Activated T-helper 9 cell treated with anti-CD3 and anti-CD28 coated beads, Interleukin-2, amount 50 U/mL, for 16 hours (primary cell): Measurements from ENCODE around the gene DCHS1.

Experiments
- DNase-seq: peaks from one replicate; pipeline ENCODE4 v3.0.0-alpha.2; 2020; ENCODE audit warnings: low read depth

The DCHS1 gene

DNA sequence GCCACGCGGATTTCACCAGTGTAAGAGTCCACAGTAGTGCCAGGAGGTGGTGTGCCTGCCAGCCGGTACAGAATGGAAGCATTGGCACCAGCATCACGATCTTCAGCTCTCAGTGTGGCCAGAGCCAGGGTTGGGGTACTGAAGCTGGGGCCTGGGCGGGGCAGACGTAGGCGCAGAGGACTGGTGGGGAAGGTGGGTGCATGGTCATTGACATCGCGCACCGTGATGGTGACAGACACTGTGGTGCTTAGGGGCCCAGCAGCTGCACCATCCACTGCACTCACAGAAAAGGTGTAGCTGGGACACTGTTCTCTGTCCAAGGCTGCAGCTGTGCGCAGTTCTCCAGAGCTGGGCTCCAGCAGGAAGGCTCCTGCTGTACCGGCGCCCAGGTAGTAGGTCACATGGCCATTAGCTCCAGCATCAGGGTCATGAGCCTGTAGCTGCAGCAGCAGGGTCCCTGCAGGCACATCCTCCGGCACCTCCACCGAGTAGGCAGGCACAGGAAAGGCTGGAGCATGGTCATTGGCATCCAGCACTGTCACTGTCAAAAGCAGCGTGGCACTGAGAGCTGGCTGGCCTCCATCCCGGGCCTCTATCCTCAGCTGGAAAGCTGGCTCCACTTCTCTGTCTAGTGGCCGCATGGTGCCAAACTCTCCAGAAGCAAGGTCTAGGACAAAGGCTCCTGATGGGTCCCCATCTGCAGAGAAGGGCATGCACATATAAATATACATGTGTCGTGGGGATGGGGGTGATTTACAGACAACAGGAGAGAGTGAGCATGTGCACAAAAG, 28.4 kb downstream of the DCHS1 start:
- DNase-seq = no peak

DNA sequence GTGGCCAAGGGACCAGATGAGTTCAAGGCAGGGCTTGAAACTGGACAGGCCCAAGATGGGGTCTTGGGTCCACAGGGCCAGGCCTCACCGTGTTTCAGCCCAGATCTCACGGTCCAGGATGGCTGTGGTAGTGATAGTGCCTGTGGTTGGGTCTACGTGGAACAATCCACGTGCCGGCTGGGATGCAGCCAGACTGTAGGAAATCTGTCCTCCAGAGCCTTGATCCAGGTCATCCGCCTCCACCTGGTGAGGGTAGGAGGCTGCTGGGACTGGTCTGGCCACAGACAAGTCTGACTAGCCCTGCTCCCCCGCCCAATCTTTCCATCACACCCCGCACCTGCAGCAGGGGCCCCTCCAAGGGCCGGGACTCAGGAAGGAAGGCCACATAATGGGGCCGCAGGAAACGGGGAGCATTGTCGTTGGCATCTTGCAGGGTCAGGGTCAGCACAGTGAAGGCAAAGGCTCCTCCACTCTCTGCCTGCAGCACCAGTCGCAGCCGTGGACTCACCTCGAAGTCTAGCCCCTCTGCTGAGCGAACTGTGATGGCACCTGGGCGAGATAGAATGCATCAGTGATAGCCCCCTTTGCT, 29.7 kb downstream of the DCHS1 start:
- DNase-seq = no peak

DNA sequence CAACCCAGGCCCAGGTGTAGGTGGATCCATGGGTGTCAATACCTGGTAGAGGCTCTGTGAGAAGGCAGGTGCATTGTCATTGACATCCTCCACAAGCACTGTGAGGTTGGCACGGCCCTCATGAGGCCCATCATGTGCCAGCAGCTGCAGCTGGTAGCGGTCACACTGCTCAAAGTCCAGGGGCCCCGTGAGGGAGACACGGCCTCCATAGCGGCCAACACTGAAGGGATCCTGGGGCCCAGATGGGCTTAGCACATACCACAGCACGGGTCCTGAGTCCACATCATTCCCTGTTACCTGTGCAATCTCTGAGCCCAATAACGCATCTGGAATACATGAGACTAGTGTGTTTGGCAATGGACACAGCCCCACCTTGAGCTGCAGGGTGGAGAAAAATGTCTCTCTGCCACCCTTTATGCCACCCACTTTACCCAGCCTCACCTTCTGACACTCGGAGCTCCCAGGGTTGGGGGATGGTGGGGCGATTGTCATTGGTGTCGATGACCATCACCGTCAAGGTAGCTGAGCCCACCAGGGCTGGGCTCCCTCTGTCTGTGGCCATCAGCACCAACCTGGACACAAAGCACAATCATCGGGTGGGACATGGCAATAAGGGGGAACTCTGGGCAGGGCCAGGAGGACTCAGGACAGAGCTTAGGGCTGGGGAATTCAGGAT, 30.3 kb downstream of the DCHS1 start:
- no peak for DNase-seq

DNA sequence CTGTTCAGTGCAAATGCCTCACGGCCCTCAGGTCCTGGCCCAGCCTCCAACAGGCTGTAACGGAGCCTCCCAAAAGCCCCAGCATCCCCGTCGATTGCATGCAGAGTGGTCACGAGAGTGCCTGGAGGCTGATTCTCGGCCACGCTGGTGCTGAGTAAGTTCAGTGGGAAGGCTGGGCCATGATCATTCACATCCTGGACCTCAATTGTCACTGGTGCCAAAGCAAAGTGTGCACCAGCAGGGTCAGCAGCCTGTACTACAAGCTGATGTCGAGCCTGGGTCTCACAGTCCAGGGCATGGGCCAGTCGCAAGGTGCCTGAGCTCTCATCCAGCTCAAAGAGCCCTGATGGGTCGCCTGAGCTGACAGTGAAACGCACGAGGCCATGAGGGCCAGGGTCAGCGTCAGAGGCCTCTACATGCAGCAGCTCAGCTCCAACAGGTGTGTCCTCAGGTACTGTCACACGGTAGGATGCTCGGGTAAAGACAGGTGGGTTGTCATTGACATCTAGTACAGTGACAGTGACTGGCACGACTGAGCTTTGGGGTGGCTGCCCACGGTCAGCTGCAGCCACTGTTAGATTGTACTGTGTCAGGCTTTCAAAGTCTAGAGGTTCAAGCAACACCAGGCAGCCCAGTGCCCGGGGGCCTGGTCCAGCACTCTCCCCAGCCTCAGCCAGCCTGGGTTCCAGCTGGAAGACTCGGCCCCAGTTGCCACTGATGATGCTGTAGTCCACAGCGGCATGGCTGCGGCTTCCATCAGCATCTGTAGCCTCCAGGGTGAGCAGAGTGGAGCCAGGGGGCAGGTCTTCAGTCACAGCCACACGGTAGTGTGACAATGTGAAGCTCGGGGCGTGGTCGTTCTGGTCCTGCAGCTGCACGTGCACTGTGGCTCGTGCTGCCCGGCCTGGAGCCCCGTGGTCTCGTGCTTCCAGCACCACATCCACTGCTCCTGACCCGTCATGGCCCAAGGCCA, 31.9 kb downstream of the DCHS1 start:
- DNase-seq = no peak

DNA sequence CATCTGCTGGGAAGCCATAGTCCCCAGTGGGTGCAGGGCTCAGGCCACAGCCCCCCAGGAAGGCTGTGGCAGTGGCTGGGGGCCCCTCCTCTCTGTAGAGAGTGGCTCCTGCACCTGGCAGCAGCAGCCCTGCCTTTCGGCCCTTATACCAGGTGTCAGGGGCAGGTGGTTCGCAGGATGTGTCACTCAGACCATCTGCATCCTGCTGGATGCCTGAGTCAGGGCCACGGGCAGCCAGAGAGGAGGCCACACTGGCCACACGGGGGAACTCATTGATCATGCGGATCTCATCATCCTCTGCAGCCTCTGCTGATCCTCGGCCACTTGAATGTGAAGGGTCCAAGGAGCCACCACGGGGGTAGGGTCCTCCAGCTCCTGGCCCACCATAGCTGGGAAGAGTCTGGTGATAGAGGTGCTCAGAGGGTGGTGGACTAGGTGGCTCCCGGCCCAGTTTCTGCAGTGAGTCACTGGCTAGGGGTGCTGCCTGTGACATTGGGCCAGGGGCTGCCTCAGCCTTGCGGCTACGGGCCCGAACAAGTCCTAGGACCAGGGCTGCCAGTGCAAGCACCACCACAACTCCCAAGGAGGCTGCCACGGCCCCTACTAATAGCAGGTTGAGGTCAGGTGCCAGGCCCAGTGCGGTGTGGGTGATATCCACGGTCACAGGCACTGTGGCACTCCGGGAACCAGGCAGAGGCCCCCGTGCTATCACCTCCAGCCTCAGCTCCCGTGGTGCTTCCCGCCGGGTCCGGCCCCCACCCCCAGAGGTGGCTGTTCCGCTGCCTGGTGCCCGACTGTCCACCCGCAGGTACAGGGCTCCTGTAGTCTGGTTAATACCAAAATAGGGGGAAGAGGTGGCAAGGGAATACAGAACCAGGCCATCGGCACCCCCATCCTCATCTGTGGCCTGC, 33.1 kb downstream of the DCHS1 start:
- DNase-seq = no peak

DNA sequence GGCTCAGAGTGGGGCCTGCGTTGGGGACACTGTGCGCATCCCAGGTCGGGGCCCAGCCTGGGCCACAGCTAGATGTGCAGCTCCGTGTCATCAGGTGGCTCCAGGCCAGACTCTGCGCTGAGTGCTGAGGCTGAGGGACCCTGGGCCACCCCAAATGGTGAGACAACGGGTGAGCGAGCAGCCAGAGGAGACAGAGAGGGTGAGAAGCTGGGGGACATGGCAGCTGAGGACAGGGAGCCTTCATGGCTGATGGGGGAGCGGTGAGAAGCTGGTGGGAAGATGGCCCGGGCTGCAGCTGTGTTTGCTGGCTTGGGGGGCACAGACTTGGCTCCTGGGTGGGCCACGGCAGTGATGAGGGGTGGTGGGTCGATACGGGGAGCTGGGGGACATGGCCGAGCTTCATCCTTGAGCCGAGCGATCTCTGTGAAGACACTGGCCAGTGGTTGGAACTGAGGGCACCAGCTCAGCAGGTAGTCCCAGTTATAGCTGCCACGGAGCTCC, 33.8 kb downstream of the DCHS1 start:
- no peak for DNase-seq

DNA sequence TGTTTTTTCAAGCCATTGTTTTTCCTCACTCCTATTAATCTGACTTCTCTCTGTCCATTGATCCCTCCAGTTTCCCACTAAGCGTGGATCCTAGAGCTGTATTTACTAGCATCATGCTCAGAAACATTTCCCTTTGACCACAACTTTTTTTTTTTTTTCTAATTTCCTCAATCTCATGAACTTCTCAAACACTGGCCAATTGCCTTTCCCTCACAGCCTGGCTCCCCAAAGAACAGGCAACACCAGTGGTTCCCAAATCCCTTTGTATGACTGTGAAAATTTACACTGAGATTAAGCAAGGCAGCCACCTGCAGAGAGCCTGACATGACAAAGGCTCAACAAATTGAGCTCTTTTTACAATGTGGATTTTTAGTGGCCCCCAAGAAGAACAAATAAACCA, 35.0 kb downstream of the DCHS1 start:
- no peak for DNase-seq

DNA sequence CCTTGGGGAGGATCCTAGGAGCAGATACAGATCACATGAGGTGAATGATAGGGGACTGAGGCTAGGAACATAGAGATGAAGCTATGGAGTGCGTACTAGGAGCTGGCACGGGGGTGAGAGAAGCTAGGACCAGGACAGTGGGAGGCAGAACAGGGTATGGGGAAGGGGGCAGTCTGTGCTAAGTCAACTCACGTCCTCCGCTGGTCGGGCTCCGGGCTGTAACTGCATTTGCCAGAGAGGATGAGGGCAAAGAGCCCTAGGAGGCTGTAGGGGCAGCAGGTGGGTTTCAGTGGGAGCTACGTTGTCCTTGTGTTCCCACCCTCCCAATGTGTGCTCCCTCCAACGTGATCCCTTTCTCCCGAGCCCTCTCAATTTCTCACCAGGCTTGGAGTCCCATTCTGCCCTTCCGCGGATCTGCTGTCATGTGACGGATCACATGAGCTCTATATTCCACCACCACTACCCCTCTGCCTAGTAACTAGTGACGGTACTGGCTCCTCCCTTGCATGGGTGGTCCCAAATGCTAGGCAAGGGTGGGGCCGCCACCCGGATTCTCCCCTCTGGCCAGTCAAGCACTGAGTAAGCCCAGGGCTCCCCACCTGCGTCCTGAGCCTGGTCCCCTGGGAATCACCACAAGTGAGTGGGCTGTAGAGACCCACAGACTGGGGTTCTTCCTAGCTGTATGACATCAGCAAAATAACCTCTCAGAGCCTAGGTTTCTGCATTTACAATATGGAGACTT, 36.4 kb downstream of the DCHS1 start, which contains the start of gene TPP1:
Gene TPP1 (minus strand): TSS at position 419 of the 742 bp plus-strand sequence. CDS start 22 bp downstream, at position 397.
- peak; percentile 79 for DNase-seq

DNA sequence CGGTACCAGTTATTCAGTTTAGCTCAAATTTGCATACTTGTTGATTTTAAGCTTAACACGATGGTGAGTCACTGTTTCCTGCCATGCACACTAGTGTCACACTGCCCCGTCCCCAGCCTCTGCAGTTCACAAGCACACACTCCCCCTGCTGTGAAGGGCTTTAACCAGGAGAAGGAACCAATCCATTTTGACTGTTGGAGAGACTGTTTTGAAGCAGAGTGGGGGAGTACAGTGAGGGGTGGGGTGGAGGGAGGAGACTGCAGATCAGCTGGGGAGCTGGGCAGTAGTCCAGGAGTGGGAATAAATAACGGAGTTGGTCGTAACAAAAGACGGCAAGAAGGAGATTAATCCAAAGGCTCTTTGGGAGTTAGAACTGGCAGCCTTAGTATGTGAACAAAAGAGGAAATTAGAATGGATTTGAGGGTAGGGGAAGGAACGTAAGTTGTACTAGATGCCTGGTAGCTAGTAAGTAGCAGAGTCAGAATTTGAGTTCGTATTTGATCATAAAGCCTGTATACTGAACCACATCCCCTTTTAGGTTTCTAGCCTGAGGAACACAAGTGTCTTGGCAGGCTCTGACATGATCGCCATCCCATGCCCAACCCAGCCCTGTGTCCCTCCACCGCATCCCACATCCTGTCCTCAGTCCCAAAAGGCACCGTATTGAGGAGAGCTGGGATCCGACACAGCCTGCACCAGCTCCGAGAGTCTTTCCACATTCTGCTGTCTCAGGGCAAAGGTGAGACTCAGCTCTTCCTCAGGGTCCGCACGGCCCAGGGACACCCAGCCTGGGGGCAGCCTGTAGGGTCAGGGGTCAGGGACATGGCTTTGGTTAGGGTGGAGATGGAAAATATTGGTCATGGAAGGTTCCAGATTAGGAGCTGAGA, 37.2 kb downstream of the DCHS1 start:
- peak; percentile 57 for DNase-seq

DNA sequence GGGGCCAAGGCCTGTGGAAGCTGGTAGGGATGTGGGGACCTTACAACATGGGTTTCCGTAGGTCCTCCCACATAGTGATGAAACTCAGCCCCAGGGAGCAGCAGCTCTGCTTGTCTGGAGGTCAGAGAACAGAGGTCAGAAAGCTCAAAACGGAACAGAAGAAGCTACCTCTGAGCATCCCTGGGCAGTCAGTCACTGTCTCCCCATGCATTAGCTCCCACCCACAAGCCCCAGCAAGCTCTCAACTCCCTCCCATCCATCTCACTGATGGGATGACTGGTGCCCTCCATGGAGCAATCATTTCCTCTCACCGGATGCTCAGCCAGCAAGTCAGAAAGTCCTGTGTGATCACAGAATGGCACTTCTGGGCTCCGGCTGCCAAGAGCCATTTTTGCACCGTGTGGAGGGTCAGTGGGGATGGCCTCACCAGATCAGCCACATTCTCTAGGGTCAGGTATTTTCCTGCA, 38.3 kb downstream of the DCHS1 start:
- DNase-seq = no peak

DNA sequence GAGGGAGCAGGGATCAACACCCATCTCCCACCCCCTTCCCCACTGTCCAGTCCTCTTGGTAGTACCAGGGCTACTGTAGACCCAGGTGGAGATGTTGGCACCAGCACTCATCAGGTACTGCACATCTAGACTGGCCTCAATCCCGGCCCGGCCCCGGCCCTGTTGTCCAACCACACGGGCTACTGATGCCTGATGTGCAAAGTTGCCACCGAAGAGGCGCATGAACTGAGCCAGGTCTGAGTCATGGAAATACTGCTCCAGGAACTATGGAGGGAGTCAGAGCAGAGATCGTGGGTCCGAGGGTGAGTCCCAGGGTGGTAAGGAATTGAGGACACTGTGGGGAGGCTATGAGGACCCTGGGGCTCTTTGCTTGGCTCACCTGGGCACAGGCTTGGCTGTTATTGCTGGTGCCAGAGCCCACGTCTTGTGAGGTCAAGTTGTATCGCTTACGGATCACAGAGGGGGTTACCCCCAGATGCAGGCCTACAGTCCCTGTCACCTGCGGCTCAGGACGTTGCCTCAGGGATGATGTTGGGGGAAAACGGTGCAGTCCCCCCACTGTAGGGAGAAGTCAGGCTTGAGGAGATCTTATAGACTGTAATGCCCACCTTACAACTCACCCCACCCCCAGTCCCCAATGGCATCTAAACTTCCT, 38.9 kb downstream of the DCHS1 start:
- no peak for DNase-seq

DNA sequence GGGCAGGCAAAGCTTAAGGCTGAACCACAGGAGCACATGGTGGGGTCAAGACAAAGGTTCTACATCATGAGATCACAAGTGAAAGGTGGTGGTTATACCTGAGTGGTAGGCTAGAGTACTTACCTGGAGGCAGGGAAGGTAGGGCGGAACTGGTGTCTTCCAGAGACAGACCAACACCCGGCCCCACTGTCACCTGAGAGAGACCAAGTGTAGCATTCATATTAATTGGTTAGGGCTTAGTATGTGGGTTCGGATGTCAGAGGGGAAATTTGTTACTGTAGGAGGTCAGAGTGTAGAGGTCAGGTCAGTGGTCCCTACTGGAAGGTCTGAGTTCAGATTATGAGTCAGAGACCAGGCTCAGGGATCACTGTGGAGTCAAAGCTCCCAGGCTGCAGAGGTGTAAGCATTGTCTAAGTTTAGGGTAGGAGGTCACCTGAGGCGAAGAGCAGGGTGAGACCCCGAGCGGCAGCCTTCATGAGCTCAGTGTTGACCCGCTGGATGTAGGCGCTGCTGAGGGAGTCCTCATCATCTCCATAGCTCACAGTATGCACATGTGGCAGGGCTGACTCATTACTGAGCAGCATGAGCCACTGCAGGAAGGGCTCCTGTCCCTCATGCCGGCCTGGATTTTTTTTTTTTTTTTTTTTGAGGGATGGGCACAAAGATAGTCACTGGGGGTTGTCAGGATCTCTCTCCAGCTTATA, 39.6 kb downstream of the DCHS1 start:
- no peak for DNase-seq

DNA sequence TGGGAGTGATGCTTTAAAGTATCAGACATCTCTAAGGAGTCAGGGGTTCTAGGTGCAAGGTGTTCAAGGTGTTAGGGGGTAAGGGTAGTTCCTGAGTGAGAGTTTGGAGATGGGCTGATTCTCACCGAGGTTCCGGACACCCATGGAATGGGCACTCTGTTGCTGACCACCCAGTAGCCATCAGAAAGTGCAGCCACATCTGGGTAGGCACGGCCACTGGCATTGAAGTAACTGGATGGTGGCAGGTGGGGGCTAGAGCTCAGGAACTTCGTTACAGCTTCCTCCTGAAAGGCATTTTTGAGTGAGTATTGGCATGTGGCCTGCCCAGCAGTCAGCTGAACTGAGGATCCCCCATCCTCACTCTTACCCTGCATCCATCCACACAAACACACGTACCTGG, 40.6 kb downstream of the DCHS1 start:
- DNase-seq = no peak

DNA sequence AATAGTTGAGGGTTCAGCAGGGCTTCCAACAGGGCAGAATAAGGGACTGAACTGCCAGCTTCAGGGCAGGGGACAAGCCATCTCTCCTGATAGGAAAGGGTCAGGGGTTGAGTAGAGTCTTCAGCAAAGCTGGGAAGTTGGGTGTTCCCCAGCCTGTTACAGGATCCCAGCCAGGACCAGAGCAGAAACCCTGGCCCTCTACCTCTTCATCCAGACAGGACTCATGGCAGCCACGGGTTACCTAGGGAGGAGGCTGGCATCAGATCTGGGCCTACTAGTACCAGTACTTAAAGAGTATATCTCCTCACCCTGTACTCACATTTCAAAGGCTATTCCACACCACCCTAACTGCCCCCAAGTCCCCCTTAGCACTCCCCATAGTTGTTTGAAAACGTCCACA, 41.2 kb downstream of the DCHS1 start:
- DNase-seq = no peak

DNA sequence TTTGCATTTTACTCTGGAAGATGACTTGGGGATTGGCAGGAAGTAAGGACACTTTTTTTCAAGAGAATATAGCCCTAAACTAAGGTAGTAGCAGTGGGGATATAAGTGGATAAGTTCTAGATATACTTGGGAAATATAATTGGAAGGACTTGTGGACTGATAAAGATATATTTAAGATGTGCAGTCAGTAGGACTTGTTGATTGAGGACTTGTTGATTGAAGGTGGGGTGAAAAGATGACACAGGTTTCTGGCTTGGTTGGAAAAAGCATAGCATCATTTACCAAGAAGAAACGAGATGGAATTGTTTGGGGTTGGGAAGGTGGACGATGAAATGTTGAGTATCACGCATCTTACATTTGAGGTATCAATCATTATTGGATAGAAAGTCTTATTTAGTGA, 42.1 kb downstream of the DCHS1 start:
- DNase-seq = no peak

DNA sequence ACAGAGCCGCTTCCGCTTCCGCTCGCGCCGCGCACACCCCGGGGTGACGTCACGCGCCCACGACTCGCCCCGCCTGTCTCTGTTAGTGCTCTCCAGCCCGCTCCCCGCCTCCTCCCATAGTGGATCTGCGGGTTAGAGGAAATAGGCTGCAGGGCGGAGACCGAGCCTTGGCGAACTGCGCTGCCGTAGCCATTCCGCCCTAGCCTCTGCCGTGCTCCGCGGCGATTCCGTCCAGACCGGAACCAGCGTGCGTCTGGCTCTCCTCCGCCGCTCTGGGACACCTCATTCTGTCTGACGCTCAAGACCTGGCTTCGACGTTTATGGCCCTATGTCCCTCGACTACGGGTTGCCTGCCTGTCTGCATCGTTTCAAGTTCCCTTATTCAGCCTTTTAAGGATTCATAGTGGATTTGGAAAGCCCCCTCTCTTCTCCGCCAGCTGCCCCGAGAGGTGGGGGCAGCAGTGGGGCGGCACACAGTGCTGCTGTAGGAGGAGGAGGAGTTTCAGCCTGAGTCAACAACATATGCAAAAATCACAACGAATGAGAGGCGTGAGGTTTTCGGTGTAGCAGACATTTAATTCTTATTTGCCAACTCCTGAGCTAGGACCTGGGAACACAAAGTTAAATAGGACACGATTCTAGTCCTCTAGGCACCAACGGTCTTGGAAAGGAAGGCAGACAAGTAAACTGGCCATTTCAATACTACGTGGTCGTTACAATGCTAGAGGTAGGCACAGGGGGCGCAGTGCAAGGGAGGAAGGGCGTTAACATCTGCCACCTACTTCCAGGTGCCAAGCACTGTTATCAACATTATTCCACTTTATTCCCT, 43.2 kb downstream of the DCHS1 start, which contains the start of gene TAF10:
Gene TAF10 (minus strand): TSS at position 4 of the 829 bp plus-strand sequence. CDS start 27 bp downstream, outside the sequence.
- DNase-seq = peak; percentile 92

DNA sequence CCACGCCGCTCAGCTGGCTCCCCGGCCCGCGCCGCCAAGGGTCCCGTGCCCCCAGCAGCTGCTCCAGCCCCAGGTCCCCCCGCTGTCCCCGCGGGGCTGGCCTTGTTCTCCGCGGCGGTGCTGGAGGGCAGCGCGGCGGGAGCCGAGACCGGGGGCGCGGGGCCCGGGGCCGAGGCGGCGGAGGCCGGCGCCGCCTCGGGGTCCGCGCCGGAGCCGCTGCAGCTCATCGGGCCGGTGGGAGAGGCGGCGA, 43.7 kb downstream of the DCHS1 start:
- DNase-seq = no peak
